Renal cortex interstitium (tissue), 11 donors: ENCODE results near the gene ICE2. TPM values are rescaled to one million over a fixed set of nuclear protein-coding genes. Genes with fewer than 3 reads are reported as not detected.
A peak's percentile ranks its signal among the peaks of the same experiment; 100 is the strongest.

Source experiments
- DNase-seq, 11 donors: peaks; one replicate each; pipeline ENCODE4 v3.0.0-alpha.2; 2013; ENCODE audit warnings: low read depth in 9 of 11, low spot score in 4 of 11; ENCODE audit errors: extremely low read depth in 1 of 11
- polyA plus RNA-seq, 3 donors: library from polyadenylated mRNA; unstranded; fragments of 120-200 nt; gene quantifications; one replicate each; pipeline ENCODE4 v1.2.1, GENCODE V29; 2013; ENCODE audit not compliant: insufficient read length in 3 of 3

Gene ICE2
- polyA plus RNA-seq, 3 donors = 74.0 to 90.4 (median 88.2) TPM

DNA sequence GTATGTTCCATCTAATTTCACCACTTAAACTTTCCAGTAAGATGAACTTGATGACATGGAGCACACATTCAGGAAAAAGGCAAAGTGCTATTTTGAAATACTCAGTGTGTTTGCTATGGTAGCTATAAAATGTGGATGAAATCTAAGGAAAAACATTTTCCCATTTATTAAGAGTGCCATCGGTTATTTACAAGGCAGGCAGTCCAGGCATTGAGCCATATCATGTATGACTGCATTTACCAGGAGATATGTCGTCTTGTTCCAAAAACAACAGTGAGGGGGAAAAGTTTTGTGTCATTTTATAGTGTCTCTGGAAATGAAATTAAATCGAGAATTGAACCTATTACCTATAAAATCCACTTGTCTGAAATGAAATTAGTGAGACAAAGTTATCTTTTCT is 94.9 kb downstream of the ICE2 start:
- DNase-seq = no peak

DNA sequence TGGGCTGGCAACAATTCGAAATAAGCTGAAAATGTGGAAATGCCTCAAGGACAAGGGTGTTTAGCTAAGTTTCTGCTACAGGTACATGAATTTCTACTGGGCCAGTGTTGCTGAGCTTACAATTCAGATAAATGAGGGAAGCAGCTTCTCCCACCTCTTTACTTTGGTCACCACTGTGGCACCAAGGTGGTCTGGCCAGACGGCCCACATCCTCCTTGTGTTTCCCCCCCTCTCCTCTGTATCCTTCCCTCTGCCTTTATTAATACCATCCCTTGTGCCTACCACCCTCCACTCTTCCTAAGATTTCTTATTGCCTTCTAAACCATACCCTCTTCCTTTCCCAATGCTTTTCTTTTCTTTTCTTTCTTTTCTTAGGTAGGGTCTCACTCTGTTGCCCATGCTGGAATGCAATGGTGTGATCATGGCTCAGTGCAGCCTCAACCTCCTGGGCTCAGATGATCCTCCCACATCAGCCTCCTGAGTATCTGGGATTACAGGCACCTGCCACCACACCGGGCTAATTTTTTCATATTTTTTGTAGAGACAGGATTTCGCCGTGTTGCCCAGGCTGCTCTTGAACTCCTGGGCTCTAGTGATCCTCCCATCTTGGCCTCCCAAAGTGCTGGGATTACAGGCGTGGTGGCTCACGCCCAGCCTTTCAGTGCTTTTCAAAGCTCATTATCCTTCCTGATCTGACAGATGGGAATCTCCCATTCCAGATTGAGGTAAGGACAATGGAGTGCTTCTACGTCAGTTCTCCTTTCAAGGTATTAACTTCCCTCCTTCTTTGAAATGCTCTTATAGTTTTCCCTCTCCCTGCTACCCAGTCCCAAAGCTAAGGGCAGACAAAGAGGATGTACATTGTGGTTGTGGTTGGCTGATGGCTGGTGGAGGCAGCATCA is 95.9 kb downstream of the ICE2 start:
- DNase-seq = no peak

DNA sequence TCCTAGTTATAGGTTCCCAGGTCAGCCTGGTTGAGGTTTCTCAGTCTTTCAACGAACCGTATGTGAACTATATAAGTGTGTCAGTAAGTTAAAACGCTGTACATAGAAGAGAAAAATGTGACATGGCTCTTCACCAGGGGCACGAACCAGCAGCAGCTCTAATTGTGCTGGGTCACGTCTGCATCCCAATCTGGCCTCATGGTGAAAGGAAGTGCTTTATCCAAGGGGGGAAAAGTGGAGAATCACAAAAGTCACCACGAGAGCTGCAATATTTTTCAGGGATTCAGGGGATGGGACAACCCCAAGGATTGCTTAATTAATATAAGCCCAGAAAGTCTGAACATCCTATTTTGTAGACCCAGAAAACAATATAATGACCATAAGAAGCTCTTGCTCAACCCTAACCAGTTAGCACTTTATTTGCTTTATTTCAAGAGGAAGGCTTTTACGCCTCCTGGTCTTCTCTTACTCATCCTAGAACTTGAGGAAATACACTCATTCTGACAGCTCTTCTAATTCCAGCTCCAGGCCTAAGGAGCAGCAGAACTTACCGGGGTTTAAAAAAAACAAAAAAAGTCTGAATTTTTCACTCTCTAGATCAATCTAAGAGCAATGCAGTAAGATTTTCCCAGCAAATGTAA is 97.7 kb downstream of the ICE2 start:
- no peak for DNase-seq

DNA sequence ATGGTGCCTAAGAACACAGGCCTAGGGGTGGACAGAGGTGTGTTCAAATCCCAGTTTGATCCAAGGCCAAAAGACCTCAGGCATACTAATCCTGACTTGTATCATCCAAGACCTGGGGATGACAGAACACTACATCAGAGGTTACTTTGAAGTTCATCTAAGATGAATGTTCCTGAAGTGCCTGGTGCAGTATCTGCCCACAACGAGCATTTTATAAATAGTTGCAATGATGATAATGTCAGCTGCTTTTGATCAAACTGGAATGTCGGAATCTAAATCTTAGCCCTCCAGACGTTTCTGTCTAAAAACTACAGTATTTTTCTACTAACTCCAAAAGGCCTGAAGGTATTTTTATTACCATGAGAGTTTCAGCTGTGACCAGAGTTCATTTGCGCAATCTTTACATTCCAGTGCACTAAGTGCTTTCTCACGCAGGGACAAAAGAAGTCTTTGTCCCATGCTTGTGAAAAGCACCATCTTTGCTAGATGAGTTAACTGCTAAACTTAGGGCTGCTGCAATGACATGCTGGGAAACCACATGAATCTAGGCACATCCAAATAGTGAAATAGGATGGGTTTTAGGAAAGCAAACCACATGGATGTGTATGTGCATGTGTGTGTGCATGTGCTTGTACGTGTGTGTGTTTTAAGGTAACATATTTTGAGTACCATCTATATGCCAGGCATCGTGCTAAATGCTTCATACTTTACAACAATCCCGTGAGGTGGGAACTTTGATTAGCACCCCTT is 99.2 kb downstream of the ICE2 start:
- DNase-seq = no peak

DNA sequence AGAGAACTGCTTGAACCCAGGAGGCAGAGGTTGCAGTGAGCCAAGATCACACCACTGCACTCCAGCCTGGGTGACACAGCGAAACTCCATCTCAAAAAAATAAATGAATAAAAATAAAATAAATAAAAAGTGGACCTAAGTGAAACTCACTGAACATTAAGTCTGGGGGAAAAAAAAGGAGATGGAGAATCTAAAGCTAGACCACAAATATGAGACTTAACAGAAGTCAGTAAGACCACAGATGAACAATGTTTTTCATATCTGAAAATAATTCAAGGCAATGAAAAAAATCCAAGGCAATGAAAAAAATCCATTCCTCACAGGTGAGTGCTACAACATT is 99.8 kb downstream of the ICE2 start:
- no peak for DNase-seq

DNA sequence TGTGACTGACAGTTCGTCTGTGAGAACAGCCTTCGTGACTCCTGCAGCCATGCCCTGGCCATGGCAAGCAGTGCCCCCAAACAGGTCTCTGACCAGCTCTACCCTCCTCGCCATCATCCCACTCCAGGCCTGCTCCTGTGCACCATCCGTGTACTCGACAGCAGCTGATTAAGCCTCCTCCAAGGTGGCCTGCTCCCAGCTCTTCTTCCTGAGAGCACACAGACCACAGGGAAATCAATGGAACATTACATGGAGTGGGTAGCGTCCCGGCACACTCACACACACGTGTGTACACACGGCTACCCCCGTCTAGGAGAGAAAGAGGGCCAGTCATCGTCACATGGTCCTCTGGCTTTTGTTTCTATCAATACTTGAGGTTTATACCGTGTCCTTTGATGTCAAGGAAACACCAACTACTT is 102.3 kb downstream of the ICE2 start:
- DNase-seq = no peak

DNA sequence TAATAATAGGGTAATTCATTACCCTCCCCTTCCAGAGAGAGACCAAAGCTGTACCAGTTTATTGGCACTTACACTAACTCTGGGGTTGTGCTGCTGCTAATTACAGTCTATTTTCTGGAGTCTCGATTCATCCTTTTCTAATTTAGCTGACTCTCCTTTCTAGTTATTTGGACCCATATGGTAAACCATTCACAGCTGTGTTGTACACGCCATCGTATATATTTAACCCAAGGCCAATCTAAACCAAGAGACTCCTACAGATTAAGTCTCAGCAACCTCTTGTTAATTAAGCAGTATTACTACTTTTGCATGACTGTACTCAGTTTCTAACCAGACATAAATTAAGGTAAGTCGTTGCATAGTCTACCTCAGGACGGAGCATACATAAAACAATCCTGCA is 103.6 kb downstream of the ICE2 start:
- DNase-seq = no peak

DNA sequence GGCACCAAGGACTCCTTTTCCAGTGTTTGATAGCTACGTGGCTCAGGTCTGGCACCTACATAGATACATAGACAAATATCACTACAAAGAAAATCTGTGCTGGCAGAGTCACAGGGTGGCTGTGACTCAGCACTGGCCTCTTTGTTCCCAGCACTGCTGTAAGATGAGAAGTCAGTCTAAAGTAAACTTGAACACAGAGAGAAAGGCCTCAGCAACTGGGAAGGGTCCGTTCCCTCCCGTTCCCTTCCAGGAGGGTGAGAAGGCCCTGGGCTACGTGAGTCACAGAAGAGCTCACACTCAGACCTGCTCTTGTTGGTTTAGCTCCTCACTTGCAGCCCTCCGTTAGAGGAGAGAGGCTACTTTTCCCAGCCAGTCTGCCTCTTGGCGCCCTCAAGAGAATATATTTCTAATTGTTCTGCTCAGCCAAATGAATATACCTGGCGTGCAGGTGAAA is 104.3 kb downstream of the ICE2 start:
- DNase-seq = no peak

DNA sequence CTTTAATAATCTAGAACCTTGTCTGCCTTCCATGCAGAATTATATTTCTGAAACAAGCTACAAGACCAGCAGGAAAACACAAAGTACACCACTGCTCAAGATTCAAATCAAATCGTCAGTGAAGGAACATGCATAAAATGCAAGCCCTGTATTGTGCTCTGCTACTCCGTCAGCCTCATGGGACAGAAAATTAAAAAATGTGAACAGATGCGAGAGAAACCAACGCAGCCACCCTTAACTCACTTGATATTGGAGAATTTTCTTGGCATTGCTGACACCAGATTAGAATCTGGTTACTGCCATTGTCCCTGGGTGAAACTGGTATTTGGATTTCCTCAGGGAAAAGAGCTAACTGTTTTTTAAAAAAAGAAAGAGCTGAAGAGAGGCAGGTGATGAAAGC is 104.7 kb downstream of the ICE2 start:
- DNase-seq = no peak

DNA sequence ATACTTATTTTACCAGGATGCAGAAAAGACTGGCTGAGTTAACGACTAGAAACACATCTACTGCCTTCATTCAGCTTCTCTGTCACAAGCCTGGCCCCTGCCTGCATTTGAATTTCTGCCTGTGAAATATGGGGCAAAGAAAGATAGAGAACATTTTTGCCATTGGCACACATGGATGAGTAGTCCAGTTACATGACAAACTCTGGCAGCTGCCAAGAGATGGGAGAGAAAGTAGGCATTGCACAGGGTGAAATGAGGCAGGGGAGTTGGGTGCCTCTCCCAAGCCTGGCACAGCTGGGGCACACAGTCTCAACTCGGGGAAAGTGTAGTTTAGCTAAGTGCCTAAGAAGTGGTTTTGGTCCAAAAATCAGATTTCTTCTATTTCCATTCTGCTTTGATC is 105.2 kb downstream of the ICE2 start:
- DNase-seq = no peak

DNA sequence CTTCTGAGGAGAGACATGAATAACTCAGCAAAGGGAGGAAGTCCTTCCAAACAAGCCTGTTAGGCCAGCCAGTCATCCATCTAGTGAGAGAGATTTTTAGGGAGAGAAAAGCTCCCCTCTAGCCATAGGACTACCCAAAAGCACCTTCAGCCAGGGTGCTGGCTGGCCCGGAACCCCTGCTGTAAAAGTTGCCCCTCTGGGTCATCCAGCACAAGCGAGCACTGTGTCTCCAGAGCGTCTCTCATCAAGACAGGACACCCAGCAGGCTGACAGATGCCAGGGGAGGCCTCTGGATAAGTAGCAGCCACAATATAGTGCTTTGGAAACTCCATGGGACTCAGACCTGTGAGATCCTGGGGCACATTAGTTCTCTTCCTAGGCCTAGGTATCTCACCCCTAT is 105.6 kb downstream of the ICE2 start:
- DNase-seq = no peak

DNA sequence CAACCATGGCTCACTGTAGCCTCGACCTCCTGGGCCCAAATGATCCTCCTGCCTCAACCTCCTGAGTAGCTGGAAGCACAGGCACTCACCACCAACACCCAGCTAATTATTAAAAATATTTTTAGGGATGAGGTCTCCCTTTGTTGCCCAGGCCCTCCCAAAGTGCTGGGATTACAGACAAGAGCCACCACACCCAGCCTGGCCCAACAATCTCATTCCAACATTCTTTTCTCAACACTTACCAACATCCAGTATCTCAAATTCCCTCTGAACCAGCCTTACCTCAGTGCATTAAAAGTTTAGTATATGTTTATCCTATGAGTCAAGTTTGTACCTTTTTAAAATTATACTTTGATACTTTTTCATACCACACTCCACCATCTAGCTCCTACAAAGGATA is 106.2 kb downstream of the ICE2 start:
- no peak for DNase-seq

DNA sequence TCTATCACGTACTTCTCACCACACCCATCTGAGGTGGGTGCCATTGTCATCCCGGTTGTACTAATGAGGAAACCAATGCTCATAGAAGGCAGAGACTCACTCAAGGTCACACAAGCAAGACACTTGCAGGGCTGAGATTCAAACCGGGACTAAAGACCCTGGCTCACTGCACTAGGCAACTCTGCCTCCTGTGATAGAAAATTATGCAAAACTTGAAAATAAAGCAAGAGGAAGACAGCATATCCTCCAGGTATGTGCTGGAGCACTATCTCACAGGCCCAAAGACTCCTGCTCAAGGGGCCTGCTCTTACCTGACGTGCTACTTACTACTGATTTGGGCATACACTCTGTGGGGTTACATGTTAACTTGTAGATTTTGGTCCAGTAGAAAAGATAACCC is 106.7 kb downstream of the ICE2 start:
- no peak for DNase-seq

DNA sequence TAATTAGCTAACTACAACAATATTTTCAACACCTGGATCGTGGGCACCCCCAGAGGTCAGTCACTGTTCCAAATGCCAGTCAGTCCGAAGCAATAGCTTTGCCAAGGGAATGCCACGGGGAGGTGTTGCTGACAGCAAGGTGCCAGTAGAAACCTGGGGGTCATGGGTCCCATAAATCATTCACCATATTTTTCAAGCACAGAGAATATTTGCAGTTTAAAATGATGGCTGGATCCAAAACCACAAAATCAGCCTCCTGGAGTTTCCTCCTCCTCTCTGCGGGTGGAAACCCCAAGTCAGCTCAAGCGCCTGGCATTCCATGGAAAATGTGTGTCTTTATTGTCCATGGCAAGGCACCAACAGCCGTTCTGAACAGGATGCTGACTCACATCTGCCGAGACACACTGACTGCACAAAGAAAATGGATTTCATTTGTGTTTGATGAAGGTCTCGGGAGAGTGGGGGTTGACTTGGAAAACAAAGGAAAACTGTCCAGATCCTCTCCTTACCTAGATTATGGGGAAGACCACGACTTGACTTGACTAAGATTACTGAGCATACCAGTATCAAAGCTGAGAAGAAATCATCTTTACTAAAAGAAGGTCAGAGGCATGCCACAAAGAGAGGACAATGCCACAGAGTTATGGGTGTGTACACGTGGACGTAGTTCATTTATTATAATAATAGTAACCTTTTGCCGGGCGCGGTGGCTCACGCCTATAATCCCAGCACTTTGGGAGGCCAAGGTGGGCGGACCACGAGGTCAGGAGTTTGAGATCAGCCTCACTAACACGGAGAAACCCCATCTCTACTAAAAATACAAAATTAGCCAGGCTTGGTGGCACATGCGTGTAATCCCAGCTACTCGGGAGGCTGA is 107.5 kb downstream of the ICE2 start:
- no peak for DNase-seq

DNA sequence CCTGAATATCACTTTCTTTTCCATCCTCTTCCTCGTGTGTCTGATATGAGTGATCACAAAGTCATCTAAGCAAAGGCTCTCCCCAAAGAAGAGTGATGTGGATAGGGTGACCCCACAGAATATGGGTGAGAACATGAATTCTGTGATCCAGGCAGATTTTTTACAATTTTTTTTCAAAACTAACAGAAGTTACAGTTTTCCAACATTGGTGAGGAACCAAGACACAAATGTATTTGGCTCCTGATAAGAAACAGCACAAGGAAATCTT is 108.1 kb downstream of the ICE2 start:
- no peak for DNase-seq

DNA sequence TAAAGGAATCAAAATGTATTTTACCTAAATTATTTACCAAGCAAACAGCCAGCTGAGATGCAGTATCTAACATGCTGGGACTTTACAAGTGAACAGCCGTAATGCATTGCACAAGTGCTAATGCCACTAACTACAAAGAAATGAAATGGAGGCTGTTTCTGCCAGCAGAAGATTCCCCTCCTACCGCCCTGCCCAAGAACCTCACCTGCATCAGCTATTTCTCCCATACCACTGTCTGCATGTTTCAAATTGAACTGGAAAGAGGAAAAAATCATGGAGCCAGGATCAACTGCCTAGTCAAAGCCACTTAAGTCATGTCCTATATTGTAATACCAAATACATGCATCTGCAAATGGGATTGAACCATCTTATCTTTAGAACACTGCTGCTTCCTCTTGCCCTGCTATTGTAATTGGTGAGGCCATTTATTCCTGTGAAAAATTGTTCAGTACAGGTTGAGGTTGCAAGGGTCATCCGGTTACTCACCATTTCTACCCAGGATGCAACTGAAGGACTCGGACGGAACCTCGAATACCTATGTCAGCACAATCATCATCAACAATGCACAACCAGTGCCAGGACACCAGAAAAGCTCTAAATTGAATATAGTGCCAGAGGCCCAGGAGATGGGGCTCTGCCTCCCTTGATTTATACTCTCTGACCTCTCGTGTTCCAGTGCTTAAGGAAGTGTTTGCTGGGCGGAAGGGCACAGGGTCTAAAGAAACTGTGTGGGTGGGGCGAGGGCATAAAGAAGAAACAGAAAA is 108.7 kb downstream of the ICE2 start:
- peak in 1 of 11 donors; percentile 38 for DNase-seq

DNA sequence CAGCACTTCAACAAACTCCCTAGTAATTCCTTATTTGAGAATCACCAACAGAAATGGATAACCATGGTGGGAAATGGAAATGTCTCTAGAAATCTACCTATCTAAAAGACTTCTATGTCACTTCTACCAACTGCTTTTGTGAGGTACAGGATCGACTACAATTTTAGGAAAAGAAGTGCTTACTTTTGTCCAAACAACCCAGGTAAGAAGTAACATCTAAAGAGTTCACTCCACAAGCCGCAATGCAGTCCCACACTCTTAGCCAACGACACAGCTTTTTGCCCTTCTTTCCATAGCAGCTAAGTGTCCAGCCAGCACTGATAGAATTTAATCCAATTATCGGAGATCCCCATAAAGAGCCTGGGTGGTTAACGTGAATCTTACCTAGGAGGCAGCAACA is 109.2 kb downstream of the ICE2 start:
- DNase-seq = no peak
